NCI-H2196 (cell line): Measurements from ENCODE around the gene MTSS2.
"Not testable (repeated sequence)": the region's sequence is repeated elsewhere in the genome, so short reads cannot be mapped to it uniquely, and the experiment has no call there.

Experiments
- DNase-seq: peaks from one replicate; lab custom pipeline; 2025; ENCODE audit not compliant: unreplicated experiment; lab: John Stamatoyannopoulos, UW

The MTSS2 gene

GRCh38 chr16:70676675-70677498 is 9.0 kb downstream of the MTSS2 start:
- no peak for DNase-seq

- no peak for DNase-seq
Observed at GRCh38 chr16:70675851-70676513, 9.9 kb downstream of the MTSS2 start.

- no peak for DNase-seq
Observed at GRCh38 chr16:70674221-70675014, 11.4 kb downstream of the MTSS2 start.

- not testable (repeated sequence) for DNase-seq
Observed at GRCh38 chr16:70670938-70671337, 14.9 kb downstream of the MTSS2 start.

- no peak for DNase-seq
Observed at GRCh38 chr16:70670175-70670574, 15.7 kb downstream of the MTSS2 start.

GRCh38 chr16:70665806-70666735 is 19.8 kb downstream of the MTSS2 start:
- no peak for DNase-seq

DNA sequence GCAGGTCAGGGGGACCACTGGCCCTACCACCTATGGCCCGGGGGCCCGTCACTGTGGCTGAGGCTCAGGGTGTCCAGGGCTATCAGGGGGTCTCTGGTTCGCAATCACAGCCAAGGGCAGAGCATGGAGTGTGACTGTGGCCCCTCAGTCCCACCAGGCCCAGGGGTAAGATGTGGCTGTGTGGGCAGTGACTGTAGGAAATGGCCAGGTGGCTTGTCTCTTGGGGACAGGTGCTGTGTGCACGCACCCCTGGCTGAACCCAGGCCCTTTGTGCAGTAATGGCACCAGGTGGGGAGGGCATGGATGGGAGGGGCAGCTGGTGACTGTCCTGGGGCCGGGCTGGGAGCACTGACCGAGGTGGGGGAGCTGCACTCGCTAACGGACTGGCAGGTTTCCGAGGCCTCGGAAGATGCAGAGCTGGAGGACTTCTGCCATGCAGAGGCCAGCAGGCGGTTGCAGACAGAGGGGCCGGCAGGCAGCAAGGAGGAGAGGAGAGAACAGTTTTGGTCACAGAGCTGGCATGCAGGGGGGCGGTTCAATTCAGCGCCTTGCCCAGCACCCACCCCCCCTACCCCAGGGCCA is 20.6 kb downstream of the MTSS2 start:
- DNase-seq, result no peak

- no peak for DNase-seq
Observed at GRCh38 chr16:70664325-70665112, 21.3 kb downstream of the MTSS2 start.

- DNase-seq, result no peak
Observed at GRCh38 chr16:70663524-70664324, 22.1 kb downstream of the MTSS2 start.

GRCh38 chr16:70662991-70663523 is 22.8 kb downstream of the MTSS2 start:
- no peak for DNase-seq

- no peak for DNase-seq
Observed at GRCh38 chr16:70661918-70662641, 23.8 kb downstream of the MTSS2 start.

DNA sequence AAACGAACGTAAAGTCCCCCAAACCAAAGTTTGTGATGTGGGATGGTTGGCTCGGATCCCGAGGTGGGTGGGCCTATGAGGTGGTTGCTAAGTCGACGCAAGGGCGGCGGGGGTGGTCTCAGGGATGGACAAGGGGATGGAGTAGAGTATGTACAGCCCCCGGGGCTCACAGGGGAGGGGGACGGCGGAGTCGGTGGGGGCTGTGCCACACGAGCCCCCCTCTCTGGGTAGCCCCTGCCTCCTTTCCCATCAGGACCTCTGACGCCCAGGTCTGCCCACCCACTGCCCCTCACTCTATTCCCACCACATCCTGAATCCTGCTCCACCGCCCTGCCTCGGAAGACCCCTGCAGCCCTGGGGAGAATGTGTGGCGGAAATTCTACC is 24.3 kb downstream of the MTSS2 start:
- DNase-seq, result no peak

- DNase-seq, result no peak
Observed at GRCh38 chr16:70660672-70661350, 25.0 kb downstream of the MTSS2 start.

DNA sequence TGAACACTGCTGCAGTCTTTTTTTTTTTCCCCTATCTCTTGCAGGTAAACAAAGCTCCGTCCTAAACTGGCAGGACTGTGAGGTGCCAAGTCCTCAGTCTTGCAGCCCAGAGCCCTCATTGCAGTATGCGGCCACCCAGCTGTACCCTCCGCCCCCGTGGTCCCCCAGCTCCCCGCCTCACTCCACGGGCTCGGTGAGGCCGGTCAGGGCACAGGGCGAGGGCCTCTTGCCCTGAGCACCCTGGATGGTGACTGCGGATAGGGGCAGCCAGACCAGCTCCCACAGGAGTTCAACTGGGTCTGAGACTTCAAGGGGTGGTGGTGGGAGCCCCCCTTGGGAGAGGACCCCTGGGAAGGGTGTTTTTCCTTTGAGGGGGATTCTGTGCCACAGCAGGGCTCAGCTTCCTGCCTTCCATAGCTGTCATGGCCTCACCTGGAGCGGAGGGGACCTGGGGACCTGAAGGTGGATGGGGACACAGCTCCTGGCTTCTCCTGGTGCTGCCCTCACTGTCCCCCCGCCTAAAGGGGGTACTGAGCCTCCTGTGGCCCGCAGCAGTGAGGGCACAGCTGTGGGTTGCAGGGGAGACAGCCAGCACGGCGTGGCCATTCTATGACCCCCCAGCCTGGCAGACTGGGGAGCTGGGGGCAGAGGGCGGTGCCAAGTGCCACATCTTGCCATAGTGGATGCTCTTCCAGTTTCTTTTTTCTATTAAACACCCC is 25.7 kb downstream of the MTSS2 start:
- DNase-seq, result no peak

DNA sequence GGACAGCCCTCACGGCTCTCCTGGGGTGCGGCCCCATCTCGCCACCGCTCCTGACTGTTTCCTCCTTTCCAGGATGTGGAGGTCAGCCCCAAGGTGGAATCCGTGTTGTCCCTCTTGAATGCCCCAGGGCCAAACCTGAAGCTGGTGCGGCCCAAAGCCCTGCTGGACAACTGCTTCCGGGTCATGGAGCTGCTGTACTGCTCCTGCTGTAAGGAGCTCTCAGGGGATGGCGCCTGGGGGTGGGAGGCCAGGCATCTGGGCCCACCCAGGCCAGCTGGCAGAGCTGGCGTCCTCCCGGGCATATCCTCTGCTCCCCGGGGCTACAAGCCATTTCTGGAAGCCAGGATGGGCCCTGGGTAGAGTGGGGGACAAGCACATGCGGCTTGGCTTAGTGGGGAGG is 26.3 kb downstream of the MTSS2 start:
- DNase-seq, result no peak

GRCh38 chr16:70658921-70659320 is 26.9 kb downstream of the MTSS2 start:
- no peak for DNase-seq

DNA sequence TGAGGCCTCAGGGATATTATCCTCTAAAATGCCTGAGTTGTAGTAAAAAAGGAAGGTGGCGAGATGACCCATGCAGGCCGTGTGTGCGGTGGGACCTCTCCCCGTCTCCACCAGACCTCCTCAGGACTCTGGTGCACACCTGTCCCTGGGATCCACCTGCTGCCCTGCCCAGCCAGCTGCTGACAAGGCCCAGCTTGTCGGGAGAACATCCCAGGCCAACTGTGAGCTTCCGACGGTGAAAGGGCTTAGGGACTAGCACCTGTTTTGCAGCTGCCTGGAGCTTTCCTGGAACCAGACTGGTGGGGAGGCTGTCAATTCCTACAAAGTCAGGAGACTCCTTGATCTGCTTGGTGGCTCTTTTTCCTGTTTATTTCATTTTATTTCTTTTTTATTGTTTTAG is 27.9 kb downstream of the MTSS2 start:
- no peak for DNase-seq
